Lower leg skin (tissue), 3 donors: Measurements from ENCODE around the gene USP31.

Source experiments
- POLR2A ChIP-seq, 2 donors: fragments of 450-650 bp; IDR thresholded peaks; one replicate each; pipeline ENCODE4 v1.6.1; 2016 to 2017; ENCODE audit warnings: antibody characterized with exemption in 2 of 2, mild to moderate bottlenecking in 1 of 2, moderate library complexity in 1 of 2
- TF ChIP-seq, protein P1 (sequence below), 3 donors: fragments of 450-650 bp; IDR thresholded peaks; one replicate each; pipeline ENCODE4 v1.5.1; 2016; ENCODE audit warnings: antibody characterized with exemption in 3 of 3, mild to moderate bottlenecking in 3 of 3, moderate library complexity in 2 of 3

DNA sequence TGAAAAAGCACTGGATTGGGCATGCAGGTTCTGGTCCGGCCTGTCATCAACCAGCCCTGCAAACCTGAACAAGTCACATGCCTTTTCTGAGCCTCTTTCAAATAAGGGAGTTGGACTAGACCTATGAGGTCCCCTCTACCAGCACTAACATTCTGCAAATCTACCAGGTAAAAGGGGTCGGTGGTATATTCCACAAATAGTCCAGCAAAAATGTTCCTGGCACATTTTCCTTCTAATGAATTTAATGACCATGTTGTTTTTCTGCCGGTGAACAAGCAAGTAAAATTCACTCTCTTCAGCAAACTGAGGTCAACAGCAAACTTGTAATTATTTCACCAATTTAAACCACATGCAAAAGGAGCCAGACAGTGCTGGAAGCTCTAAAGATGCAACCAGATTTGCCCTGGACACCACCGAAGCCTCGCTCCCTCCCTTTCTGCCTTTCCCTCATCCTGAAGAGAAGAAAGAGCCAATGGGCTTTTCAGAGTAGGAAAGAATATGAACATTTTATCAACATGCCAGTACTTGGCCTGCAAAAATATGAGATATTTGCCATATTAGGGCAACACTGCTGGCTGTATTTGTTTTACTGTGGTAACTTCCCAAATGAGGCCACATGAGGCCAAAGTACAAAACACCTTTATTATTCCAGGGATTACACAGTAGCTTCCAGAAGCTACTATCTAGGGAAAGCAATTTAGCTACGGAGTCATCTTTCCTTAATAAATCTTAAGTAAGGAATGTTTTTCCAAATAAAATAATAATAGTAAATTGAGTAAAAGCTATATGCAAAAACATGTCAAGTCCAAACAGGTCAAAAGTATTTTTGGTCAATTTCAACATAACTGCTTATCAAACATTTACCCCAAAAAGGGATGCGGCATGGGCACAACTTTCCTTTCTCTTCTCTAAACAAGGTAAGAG lies 45.0 kb downstream of the USP31 start:
- TF ChIP-seq, protein P1, sequence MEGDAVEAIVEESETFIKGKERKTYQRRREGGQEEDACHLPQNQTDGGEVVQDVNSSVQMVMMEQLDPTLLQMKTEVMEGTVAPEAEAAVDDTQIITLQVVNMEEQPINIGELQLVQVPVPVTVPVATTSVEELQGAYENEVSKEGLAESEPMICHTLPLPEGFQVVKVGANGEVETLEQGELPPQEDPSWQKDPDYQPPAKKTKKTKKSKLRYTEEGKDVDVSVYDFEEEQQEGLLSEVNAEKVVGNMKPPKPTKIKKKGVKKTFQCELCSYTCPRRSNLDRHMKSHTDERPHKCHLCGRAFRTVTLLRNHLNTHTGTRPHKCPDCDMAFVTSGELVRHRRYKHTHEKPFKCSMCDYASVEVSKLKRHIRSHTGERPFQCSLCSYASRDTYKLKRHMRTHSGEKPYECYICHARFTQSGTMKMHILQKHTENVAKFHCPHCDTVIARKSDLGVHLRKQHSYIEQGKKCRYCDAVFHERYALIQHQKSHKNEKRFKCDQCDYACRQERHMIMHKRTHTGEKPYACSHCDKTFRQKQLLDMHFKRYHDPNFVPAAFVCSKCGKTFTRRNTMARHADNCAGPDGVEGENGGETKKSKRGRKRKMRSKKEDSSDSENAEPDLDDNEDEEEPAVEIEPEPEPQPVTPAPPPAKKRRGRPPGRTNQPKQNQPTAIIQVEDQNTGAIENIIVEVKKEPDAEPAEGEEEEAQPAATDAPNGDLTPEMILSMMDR (IDR thresholded peaks at IDR 0.05): no peak
- no peak for TF ChIP-seq POLR2A (IDR thresholded peaks at IDR 0.05)
